ENCODE data around the gene RAP2A. TPM values are rescaled to one million over a fixed set of nuclear protein-coding genes. Genes with fewer than 3 reads are reported as not detected.

RAP2A gene
- total and polyA plus RNA-seq, 10 of the 15 experiments (the other 5 are each of a cell fraction or from before 2014, with no cell fraction given), result 3.5 to 35.1 (median 14.9) TPM

DNA sequence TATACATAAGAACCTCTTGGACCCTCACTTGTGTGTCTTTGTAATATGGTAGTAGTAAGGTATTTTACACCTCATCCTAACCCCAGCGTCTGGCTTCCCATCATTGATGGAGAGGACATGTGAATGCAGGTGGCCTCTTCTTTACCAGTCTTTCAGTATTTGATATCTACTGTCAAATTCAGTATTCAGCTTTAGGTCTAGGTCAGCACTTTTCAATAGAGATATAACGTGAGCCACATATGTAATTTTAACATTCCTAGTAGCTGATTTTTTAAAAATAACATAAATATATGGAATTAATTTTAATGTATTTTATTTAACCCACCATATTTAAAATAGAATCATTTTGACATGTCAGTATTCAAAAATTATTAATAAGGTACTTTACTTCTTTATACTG lies 2.9 kb downstream of the RAP2A start:
- in situ Hi-C loops (cut with MboI), result loop anchor here (25.0 kb wide), 2 partner anchors 1125 to 1750 kb away; partner anchors contain the start of gene DNAJC3
- POLR2A ChIA-PET, result interaction anchor here (1.2 to 9.1 kb wide), 5 partner anchors 9 to 212 kb away, joined by 3 to 108 read pairs (median 5); no protein-coding TSS in a partner anchor
- no peak for ATAC-seq
- SMC1A ChIA-PET (ENCODE audit: uncharacterized antibody, unreplicated experiment), result interaction anchor here (0.7 to 12.0 kb wide), 8 partner anchors 9 to 1939 kb away, joined by 3 to 165 read pairs (median 4); no protein-coding TSS in a partner anchor
- Histone ChIP-seq H3K27me3 (replicated peaks in 1 of 2; ENCODE audit: control insufficient read depth in 2 of 2, insufficient read depth in 2 of 2, low read length in 1 of 2) (no peaks in the 10 kb centered on the region), H3K9ac (ENCODE audit: control insufficient read depth, insufficient read depth, low read length) (no peak overlapping the region), H3K79me2 (ENCODE audit: control insufficient read depth, insufficient read depth, low read length) (peaks cover 58% of the 10 kb centered on the region), H3K36me3 (ENCODE audit: control insufficient read depth in 2 of 2, insufficient read depth in 2 of 2, low read length in 1 of 2) (0 out of 4 replicates have a peak, but pooled peaks cover 0 to 4% of the 10 kb centered on the region in 2 experiments), H3K4me2 (ENCODE audit: control insufficient read depth, insufficient read depth) (peak overlapping the region; percentile 77), H3K27ac (ENCODE audit: control insufficient read depth, insufficient read depth) (no peak overlapping the region), H2AFZ (ENCODE audit: control insufficient read depth, low read depth, low read length) (no peak overlapping the region), H3K4me1 (ENCODE audit: control insufficient read depth, insufficient read depth, low read length) (peaks cover 6% of the 10 kb centered on the region), H4K20me1 (ENCODE audit: control insufficient read depth, insufficient read depth) (no peaks in the 10 kb centered on the region), H3K9me3 (replicated peaks; ENCODE audit: control insufficient read depth, insufficient read depth, low read length) (no peaks in the 10 kb centered on the region), H3K4me3 (peak overlapping the region; percentile 76)
- DNase-seq (ENCODE audit: low read depth, low spot score), result no peak
- intact Hi-C loops (cut with micrococcal nuclease; ENCODE audit: unreplicated experiment), result loop anchor here (5.0 to 10.0 kb wide), 2 partner anchors 130 to 538 kb away; no protein-coding TSS in a partner anchor
- TF ChIP-seq RCOR1 (conservative IDR thresholded peaks at IDR 0.05; ENCODE audit: low read depth, low read length), result no peak
- no peak for TF ChIP-seq ZNF622 (IDR thresholded peaks at IDR 0.05)
- no peak for TF ChIP-seq MTA2 (IDR thresholded peaks at IDR 0.05; ENCODE audit: low read depth)
- TF ChIP-seq NR2F1 (conservative IDR thresholded peaks at IDR 0.05), result no peak
- TF ChIP-seq IRF4 (IDR thresholded peaks at IDR 0.05; ENCODE audit: low read depth, low read length), result no peak
- TF ChIP-seq, protein P1, sequence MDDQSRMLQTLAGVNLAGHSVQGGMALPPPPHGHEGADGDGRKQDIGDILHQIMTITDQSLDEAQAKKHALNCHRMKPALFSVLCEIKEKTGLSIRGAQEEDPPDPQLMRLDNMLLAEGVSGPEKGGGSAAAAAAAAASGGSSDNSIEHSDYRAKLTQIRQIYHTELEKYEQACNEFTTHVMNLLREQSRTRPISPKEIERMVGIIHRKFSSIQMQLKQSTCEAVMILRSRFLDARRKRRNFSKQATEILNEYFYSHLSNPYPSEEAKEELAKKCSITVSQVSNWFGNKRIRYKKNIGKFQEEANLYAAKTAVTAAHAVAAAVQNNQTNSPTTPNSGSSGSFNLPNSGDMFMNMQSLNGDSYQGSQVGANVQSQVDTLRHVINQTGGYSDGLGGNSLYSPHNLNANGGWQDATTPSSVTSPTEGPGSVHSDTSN (IDR thresholded peaks at IDR 0.05; ENCODE audit: insufficient replicate concordance, low read depth, low read length), result no peak
- TF ChIP-seq RBBP5 (conservative IDR thresholded peaks at IDR 0.05), result no peak
- no peak for TF ChIP-seq POLR2AphosphoS2 (IDR thresholded peaks at IDR 0.05; ENCODE audit: low read depth, low read length)
- no peak for TF ChIP-seq SIN3A (IDR thresholded peaks at IDR 0.05; ENCODE audit: low read depth, low read length)
- TF ChIP-seq, protein P2, sequence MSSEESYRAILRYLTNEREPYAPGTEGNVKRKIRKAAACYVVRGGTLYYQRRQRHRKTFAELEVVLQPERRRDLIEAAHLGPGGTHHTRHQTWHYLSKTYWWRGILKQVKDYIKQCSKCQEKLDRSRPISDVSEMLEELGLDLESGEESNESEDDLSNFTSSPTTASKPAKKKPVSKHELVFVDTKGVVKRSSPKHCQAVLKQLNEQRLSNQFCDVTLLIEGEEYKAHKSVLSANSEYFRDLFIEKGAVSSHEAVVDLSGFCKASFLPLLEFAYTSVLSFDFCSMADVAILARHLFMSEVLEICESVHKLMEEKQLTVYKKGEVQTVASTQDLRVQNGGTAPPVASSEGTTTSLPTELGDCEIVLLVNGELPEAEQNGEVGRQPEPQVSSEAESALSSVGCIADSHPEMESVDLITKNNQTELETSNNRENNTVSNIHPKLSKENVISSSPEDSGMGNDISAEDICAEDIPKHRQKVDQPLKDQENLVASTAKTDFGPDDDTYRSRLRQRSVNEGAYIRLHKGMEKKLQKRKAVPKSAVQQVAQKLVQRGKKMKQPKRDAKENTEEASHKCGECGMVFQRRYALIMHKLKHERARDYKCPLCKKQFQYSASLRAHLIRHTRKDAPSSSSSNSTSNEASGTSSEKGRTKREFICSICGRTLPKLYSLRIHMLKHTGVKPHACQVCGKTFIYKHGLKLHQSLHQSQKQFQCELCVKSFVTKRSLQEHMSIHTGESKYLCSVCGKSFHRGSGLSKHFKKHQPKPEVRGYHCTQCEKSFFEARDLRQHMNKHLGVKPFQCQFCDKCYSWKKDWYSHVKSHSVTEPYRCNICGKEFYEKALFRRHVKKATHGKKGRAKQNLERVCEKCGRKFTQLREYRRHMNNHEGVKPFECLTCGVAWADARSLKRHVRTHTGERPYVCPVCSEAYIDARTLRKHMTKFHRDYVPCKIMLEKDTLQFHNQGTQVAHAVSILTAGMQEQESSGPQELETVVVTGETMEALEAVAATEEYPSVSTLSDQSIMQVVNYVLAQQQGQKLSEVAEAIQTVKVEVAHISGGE (CRISPR knock-in tag; IDR thresholded peaks at IDR 0.05), result no peak
- no peak for TF ChIP-seq NFYB (IDR thresholded peaks at IDR 0.05; ENCODE audit: insufficient read depth, low read depth, low read length)
- TF ChIP-seq NRF1 (conservative IDR thresholded peaks at IDR 0.05; ENCODE audit: low read depth, low read length), result no peak
- TF ChIP-seq, protein P3, sequence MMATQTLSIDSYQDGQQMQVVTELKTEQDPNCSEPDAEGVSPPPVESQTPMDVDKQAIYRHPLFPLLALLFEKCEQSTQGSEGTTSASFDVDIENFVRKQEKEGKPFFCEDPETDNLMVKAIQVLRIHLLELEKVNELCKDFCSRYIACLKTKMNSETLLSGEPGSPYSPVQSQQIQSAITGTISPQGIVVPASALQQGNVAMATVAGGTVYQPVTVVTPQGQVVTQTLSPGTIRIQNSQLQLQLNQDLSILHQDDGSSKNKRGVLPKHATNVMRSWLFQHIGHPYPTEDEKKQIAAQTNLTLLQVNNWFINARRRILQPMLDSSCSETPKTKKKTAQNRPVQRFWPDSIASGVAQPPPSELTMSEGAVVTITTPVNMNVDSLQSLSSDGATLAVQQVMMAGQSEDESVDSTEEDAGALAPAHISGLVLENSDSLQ (IDR thresholded peaks at IDR 0.05), result no peak
- no peak for TF ChIP-seq SREBF1 (IDR thresholded peaks at IDR 0.05; ENCODE audit: low read length)
- TF ChIP-seq ZNF274 (IDR thresholded peaks at IDR 0.05; ENCODE audit: insufficient read depth, insufficient read length), result no peak
- no peak for TF ChIP-seq ESRRA (IDR thresholded peaks at IDR 0.05; ENCODE audit: low read length)
- no peak for TF ChIP-seq FOXM1 (IDR thresholded peaks at IDR 0.05; ENCODE audit: low read depth, low read length)
- CTCF ChIA-PET, result interaction anchor here (0.8 to 3.9 kb wide), 4 partner anchors 12 to 137 kb away, joined by 3 to 25 read pairs (median 4); no protein-coding TSS in a partner anchor
- WGBS (ENCODE audit: insufficient coverage, insufficient replicate concordance, low lambda C conversion rate, missing lambda C conversion rate), result 0% methylated on average over 2 of the region's 2 CpGs
- no TSS peak for BruUV-seq (replicated peaks)
- no peak for FAIRE-seq
- RAD21 ChIA-PET (ENCODE audit: unreplicated experiment), result interaction anchor here (1.8 to 10.4 kb wide), 3 partner anchors 12 to 23 kb away, joined by 7 to 179 read pairs (median 9); no protein-coding TSS in a partner anchor
